Nucleus accumbens (tissue), 56 donors: ENCODE measurements around the gene ZNF576.

Source experiments
- DNase-seq, 56 donors: peaks; one replicate each; lab custom pipeline; 2025; lab: John Stamatoyannopoulos, UW

ZNF576 gene

DNA sequence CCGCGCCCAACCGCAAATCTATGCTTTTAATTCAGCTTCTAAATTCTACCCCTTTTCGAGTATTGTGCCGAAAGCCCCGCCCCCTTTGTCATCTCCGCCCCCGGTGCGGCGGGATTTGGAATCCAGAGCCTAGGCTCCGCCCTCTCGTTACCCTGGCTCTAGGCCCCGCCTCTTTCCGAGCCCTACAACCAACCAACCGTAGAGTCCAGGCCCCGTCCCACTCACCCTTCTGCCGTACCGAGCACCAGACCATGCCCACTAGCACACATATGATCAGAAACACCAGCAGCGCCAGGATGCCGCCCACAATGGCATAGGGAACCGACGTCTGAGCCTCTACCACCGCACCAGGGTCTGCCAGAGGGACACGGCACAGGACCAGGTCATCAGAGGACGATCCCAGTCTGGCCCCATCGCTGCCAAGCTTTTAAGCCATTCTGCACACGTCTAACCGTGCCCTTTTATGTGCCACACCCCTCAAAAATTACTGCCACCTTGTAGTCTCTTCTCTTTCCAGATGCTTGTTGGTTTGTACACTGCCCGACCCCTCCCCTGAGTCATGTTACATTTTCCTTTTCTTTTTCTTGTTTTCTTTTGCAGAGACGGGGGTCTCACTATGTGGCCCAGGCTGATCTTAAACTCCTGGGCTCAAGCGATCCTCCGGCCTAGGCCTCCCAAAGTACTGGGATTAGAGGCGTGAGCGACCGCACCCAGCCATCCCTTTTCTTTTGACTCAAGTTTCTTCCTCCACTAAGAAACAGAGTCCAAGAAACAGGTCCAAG, 27.7 kb downstream of the ZNF576 start:
- DNase-seq, result no peak

DNA sequence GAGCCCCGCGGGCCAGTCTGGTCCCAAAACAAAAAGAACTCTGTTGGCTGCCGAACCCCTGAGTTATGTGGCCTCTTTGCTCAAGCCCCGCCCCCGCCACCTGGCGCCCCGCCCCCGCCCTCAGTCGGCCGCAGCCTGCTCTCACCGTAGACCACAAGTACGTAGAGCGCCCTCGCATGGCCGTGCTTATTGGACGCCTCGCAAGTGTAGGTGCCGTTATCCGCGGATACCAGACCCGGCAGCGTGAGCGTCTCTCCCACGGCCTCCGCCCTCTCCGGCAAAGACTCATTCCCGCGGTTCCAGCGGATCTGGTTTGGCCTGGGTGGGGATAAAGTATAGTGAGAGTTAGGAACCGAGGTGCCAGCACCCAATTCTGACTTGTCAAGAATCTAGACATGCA, 28.5 kb downstream of the ZNF576 start:
- peak in 2 of 56 donors; percentile 3 to 6 for DNase-seq

DNA sequence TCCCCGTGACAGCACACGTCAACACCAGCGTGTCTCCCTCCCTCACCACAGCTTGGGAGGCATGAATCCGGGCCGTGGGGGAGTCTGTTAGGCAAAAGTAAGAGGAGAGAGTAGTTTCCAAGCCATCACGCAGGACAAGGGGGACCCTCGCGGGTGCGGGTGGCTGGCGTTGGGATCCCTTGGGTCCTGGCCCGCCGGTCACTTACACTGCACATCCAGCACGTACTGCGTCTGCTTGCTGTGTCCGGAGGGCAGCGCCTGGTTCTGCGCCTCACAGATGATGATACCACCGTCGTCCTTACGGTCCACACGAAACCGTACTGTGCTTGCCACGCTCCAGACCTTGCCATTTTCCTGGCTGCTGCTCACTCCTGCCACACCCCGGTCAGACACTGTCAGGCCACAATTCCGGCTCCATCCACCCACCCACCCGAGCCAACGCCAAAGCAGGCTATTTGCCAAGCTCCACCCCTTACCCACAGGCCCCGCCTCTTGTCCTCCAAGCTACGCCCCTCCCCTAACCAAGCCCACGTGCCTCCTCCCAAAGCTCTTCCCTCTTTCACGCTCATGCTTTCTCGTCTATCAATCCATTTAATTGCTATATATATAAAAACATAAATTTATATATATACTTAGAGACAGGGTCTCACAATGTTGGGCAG, 29.7 kb downstream of the ZNF576 start:
- peak in 13 of 56 donors; percentile 3 to 34 (median 15) for DNase-seq

DNA sequence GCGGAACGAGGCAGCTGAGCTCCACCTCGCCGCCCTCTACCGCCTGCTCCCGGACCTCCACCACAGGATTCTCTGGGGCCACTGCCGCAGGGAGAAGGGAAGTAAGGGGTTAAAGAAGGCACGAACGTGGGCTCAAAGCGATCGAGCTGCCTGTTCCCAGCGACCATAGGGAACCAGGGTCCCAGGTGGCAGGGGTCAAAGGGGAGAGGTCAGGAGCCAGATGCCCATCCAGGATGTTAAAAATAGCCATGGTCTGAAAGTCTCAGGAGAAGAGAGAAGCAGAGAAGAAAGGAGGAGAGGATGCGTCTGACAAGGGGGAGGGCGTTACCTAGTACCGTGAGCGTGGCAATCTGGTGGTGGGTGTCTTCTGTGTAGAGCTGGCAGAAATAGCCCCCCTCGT, 30.4 kb downstream of the ZNF576 start:
- DNase-seq, result no peak

DNA sequence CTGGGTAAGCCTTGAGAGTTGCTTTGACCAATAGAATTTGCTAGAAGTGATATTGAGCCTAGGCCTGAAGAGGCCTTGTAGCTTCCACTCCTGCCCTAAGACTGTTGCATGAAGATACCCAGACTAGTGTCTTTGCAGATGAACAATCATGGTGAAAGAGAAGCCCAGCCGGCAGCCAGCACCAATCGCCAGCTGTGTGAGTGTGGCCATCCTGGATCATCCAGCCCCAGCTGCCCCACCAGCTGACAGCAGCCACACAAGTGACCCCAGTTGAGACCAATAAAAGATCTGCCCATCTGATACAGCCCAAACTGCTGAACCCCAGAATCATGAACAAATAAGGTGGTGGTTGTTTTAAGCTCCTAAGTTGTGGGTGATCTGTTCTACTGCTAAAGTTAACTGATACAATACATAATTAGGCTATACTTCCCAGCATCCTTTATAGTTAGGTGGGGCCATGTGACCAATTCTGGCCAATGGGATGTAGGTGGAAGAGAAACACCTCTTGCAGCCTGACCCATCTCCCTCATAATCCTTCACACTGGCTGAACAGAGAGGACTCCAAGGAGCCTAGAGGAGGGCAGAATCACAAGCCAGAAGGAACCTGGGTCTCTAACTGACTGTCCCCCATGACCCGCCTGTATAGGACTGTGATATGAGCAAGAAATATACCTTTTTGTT, 32.4 kb downstream of the ZNF576 start:
- peak in 12 of 56 donors; percentile 3 to 47 (median 23) for DNase-seq

DNA sequence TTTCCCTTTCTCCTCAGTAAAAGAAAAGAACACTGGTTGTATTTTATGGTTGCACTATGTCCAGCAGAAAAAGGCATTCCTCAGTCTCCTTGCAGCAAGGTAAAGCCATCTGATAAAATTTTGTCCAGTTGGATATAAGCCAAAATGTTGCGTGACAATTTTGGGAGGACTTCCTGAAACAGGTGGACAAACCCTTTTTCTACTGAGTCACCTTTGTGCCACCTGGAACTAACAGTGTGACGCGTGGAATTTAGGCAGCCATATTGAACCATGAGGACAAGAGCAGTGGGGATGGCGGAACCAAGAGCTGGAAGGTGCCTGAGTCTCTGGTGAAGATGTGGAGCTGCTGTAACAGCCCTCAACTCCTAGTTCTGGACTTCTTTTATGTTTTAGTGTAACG, 35.1 kb downstream of the ZNF576 start:
- DNase-seq, result no peak

DNA sequence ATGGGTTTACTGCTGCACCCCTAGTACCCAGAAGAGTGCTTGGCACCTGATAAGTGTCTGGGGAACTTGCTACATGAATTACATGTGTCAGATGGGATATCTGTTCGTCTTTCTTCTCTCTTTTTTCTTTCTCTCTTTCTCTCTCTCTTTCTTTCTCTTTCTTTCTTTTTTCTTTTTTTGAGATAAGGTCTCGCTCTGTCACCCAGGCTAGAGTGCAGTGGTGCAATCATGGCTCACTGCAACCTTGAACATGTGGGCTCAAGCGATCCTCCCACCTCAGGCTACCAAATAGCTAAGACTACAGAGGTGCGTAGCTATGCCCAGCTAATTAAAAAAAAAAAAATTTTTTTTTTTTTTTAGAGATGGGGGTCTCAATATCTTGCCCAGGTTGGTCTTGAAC, 37.1 kb downstream of the ZNF576 start:
- DNase-seq, result no peak

DNA sequence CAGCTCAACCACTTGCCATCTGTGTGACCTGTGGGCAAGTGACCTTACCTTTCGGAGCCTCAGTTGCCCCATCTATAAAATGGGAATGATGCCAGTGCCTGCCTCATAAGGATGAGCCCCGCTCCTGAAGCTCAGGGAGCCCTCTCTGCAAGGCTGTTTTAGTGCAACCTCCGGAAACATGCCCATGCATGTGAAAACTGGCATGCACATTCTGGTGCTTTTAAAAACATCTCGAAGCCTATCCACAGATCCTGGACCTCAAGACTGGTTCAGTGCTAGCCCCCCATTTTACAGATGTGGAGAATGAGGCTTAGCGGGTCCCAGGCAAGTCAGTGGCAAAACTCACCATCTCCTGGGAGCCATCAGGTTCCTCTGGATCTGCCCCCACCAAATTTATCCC, 37.7 kb downstream of the ZNF576 start:
- DNase-seq, result peak in 4 of 56 donors; percentile 13 to 45 (median 22)

DNA sequence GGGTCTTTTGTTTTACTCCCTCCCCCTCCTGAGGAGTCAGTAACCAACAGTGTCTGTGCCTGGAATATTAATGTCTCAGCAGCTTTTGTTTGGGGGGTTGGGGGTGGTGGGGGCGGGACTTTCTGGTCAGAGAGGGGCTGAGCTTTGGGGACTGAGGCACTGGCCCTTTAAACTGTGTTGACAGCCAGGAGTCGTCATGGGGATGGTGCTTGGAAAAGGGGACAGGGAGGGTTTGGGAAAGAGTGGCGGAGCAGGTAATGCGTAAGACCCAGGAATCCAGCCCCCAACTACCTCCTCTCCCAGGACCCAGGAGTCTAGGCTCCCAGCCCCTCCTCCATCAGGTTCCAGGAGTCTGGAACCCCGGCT, 38.1 kb downstream of the ZNF576 start:
- peak in 48 of 56 donors; percentile 14 to 75 (median 52) for DNase-seq

DNA sequence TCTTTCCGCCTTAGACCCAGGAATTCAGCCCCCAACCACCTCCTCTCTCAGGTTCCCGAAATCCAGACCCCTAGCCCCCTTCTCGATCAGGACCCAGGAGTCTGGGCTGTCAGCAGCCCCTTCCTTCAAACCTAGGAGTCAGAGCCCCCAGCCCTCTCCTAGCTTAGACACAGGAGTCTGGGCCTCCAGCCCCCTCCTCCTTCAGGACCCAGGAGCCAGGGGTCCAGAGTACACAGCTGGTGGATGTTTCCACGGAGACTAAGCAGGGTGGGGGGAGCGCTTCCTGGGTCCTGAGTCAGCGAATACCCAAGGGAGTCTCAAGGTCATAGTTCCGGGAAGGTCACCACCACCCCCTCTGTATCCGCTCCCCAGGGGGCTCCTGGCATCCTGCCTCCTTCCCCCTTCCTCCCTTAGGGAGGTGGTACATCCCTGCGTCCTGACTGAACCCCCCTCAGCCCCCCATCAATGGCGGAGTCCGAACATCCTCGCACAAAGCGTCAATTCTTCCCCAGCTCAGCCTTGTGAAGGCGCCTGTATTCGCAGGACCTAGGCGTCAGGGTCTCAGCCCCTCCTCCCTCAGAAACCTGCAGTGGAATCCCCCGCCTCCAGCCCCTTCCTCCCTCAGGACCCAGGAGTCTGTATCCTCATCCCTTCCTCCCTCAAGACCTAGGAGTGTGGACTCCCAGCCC, 38.6 kb downstream of the ZNF576 start:
- peak in 53 of 56 donors; percentile 25 to 92 (median 67) for DNase-seq

DNA sequence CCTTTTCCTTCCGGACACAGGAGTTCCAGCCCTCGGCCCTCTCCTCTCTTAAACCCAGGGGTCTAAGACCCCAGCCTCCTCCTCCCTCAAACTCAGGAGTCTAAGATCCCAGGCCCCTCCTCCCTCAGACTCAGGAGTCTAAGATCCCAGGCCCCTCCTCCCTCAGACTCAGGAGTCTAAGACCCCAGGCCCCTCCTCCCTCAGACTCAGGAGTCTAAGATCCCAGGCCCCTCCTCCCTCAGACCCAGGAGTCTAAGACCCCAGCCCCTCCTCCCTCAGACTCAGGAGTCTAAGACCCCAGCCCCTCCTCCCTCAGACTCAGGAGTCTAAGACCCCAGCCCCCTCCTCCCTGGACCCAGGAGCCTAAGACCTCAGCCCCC, 39.2 kb downstream of the ZNF576 start:
- peak in 5 of 56 donors; percentile 22 to 49 (median 41) for DNase-seq

DNA sequence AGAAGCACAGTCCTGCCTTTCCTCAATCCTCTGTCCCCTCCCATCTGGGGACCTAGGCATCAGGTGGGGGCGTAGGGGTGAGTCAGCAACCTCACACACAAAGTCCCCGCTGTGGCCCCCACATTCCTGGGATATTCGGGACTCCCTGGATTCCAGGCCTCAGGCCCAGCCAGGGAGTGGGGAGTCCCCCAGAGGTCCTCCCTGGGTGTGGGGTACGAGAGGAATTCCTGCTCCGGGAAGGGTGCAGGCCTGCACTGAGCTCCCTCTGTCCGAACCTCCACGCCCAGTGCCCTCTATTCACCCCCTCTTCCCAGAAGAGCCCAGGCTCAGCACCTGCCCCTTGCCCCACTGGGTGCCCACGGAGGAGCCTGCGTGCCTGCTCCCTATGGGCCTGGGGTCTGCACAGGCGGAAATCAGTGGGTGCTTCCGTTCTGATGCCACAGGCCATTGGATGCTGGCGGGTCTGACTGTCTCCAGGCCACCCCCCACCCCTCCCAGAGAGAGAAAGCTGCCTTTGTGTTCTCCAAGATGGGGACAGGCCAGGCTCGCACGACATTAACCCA, 39.8 kb downstream of the ZNF576 start:
- DNase-seq, result peak in 51 of 56 donors; percentile 22 to 85 (median 66)

DNA sequence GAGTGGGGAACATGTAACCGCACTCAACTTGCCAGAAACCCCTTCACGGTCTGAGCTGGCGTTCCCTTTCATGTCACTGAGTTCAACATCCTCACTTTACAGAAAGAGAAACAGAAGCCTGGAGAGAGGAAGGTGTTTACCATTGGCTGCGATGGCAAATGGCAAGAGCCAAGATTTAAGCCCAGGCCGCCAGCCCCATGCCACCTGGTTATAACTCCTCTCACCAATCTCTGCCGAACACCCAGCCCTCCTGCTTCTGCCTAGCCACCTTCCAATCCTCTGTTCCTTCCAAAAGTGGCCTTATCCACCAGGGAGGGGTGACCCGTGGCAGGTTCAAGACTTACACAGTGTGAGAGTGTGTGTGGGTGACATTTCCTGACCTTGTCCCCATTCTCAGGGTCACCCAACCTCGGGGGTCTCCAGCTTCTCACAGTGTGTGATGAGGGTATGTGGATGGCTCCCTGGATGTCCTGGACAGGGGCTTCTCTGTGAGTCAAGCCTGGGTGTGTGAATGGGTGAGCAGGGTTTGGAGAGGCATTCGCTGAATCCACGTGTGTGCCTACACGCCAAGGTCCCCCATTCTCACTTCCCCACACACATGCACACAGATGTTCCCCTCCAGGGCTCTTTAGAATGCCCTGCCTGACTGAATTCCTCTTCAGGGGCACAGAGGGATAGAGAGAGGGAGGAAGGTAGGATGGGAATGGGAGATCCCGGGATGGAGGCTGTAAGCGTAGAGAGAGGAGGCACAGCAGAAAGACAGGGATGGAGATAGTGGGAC, 42.0 kb downstream of the ZNF576 start:
- DNase-seq, result peak in 10 of 56 donors; percentile 5 to 46 (median 22)

DNA sequence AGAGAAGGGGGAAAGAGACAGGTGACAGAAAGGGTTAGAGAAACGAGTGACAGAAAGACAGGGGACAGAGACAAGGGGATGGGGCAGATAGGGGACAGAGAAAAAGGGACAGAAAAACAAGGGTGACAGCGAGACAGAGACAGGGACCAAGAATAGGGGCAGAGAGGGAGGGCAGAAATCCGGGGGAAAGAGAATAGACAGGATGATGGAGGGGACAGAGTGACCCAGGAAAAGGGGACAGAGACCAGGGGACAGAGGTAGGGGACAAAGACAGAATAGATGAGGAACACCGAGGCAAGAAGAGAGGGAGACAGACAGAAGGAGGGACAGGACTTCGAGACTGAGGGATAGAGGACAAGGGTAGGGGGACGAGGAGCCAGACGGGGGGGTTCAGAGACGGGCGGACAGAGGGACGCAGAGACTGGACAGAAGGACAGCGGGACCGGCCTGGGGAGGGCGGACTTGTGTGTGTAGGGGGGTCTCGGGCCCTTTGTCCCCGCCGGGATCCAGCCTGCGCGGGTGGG, 42.7 kb downstream of the ZNF576 start:
- DNase-seq, result peak in 5 of 56 donors; percentile 4 to 44 (median 31)

DNA sequence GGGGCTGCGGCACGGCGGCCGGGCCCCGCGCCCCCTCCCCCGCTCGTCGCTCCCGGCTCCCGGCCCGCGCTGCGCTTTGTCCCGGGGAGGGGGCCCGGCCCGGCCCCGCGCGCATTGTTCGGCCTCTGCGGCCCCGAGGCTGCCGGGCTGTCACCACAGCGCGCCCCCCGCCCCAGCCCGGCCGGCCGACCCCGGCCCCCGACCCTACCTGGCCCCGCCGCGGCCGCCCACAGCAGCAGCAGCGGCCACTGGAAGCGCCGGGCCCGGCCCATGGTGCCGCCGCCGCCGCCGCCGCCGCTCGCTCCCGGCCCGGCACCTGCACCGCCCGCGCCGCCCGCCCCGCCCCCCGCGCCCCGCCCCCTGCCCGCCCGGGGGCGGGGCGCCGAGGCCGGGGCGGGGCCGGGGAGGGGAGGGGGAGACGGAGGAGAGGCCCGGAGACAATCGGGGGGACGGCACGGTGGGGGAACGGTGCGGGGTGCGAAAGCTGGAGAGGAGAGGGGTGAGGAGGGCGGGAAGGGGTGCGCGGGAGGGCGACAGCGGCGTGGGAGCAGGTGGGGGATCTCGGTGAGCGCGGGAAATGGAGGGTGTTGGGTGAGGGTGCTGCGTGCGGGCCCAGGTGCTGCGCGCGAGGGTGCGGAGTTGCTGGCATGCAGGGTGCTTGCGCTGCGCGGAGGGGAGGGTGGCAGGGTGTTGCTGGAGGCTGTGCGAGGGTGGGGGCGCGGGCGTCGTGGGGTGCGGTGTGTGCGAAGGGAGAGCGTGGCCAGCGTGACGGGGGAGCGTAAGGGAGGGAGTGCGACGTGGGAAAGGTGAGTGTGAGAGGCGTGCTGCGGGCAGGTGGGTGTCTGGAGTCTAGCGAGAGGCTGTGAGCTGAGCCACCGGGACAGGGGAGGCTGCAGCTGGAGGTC, 43.4 kb downstream of the ZNF576 start, which contains the start of gene CADM4:
CADM4 (minus strand) TSS at position 332 of the 905 bp plus-strand sequence; CDS start at position 272, 60 bp downstream.
- DNase-seq, result peak in 45 of 56 donors; percentile 6 to 80 (median 52)

DNA sequence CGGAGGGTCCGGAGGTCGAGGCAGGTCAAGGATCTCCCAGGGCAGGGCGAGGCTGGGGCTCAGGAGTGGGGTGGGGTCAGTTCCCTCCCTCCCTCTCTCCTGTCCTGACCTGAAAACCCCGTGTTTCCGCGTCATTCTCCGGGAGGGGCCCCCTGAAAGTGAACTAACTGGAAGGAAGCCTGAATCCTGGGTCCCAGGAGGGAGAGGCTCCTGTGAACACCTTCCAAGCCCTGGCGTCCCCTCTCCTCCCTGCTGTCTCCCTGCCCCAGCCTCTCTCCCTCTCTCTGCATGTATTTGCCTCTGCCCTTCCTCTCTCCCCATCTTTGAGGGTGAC, 44.0 kb downstream of the ZNF576 start:
- DNase-seq, result peak in 1 of 56 donors; percentile 26

DNA sequence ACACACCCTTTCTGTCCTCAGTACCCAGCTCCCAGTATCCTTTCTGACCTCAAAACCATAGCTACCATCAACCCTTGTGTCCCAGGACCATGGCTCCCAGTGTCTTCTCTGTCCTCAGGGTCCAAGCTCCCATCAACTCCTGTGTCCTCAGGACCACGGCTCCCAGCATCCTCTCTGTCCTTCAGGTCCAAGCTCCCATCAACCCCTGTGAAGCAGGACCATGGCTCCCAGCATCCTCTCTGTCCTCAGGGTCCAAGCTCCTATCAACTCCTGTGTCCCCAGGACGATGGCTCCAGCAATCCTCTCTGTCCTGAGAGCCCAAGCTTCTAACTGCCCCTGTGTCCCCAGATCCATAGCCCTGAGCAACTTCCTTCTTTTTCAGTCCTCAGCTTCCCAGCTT, 44.9 kb downstream of the ZNF576 start:
- DNase-seq, result no peak

DNA sequence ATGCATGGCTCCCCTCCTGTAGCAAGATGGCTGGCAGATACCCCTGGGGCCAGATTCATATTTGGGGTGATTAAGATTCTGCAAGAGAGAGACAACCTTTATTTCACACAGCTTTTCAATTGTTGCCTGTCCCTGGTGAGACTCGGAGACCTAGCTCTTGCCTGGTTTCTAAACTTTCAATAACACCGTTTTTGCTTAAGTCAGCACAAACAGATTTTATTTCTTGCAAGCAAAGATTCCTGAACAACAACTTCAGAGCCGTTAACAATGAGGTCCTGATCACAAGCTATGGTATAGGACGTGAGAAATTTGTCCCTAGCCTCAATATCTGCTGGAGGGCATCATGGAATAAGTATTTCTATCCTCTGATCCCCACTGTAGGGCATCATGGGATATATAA, 46.1 kb downstream of the ZNF576 start:
- DNase-seq, result no peak
